Endothelial cell of umbilical vein (primary cell): ENCODE results near the gene PRRX2. TPM values are rescaled to one million over a fixed set of nuclear protein-coding genes. Genes with fewer than 3 reads are reported as not detected.

ENCODE experiments used
- BruUV-seq: library from RNA; stranded (reverse); fragments of 400-500 nt; replicated peaks from 2 replicates; lab custom pipeline; 2021; lab: Mats Ljungman, UMichigan
- CTCF ChIA-PET: fragments of 300-600, 350-600 bp; sonication (Branson Sonifier 250); formaldehyde crosslinking; loops from one replicate; lab custom pipeline; 2021; ENCODE audit warnings: antibody characterized with exemption, inconsistent platforms; lab: Charles Lee
- POLR2A ChIA-PET: fragments of 300-600, 350-600 bp; sonication (Branson Sonifier 250); formaldehyde crosslinking; loops from one replicate; lab custom pipeline; 2021; ENCODE audit warnings: antibody characterized with exemption, inconsistent platforms; lab: Charles Lee
- DNase-seq: peaks from one replicate; pipeline ENCODE4 v3.0.0-alpha.2; 2011; ENCODE audit warnings: low read depth, low spot score
- FAIRE-seq: peaks from 2 replicates; lab custom pipeline; 2011; peaks lifted over from hg19 to GRCh38; lab: Jason Lieb, UNC
- H2AFZ ChIP-seq: 2 replicates; pipeline ENCODE4 v1.6.0; 2012; ENCODE audit warnings: low read depth, low read length, control low read depth, inconsistent platforms
- H3K27ac ChIP-seq: 2 replicates; pipeline ENCODE4 v1.5.1; 2011; ENCODE audit warnings: low read depth, mild to moderate bottlenecking, control low read depth, low read length, moderate library complexity; ENCODE audit not compliant: insufficient read depth
- H3K27me3 ChIP-seq, 2 experiments: 2 replicates each; pipeline versions ENCODE4 v1.6.0 to v1.6.1; 2011; ENCODE audit warnings: low read length in 2 of 2, mixed read lengths in 1 of 2; ENCODE audit not compliant: control insufficient read depth in 2 of 2, insufficient read depth in 2 of 2
- H3K36me3 ChIP-seq, 2 experiments: 2 replicates in 1 of 2; 3 replicates in 1 of 2; pipeline ENCODE4 v1.5.1; 2011; ENCODE audit warnings: low read length in 2 of 2, mild to moderate bottlenecking in 1 of 2, moderate library complexity in 1 of 2; ENCODE audit not compliant: control insufficient read depth in 2 of 2, insufficient read depth in 2 of 2; ENCODE audit errors: extremely low read depth in 1 of 2
- H3K4me1 ChIP-seq: 3 replicates; pipeline ENCODE4 v1.5.1; 2011; ENCODE audit warnings: mild to moderate bottlenecking, low read length; ENCODE audit not compliant: control insufficient read depth, insufficient read depth; ENCODE audit errors: extremely low read depth
- H3K4me2 ChIP-seq: 2 replicates; pipeline ENCODE4 v1.6.1; 2011; ENCODE audit warnings: low read length, control low read depth, mixed read lengths; ENCODE audit not compliant: insufficient read depth
- H3K4me3 ChIP-seq, 3 experiments: fragments of 200-600 bp in 1 of 3; sonication (generic), shearing (Covaris generic) in 1 of 3; replicated peaks in 1 of 3; 2 replicates each; pipeline ENCODE4 v1.5.1; 2011 to 2016; ENCODE audit warnings: control low read depth in 3 of 3, low read length in 3 of 3, mild to moderate bottlenecking in 2 of 3, inconsistent platforms in 1 of 3, low read depth in 1 of 3, moderate library complexity in 1 of 3; ENCODE audit not compliant: insufficient read depth in 1 of 3
- H3K79me2 ChIP-seq: 2 replicates; pipeline ENCODE4 v1.6.0; 2012; ENCODE audit warnings: low read length, inconsistent platforms; ENCODE audit not compliant: control insufficient read depth, insufficient read depth
- H3K9ac ChIP-seq: replicated peaks from 2 replicates; pipeline ENCODE3; 2011; ENCODE audit warnings: low read length, control low read depth; ENCODE audit not compliant: insufficient read depth; ENCODE audit errors: extremely low read depth
- H3K9me1 ChIP-seq: replicated peaks from 3 replicates; pipeline ENCODE4 v1.6.0; 2011; ENCODE audit warnings: mild to moderate bottlenecking, low read length; ENCODE audit not compliant: control insufficient read depth, insufficient read depth; ENCODE audit errors: extremely low read depth
- H3K9me3 ChIP-seq: replicated peaks from 2 replicates; pipeline ENCODE4 v1.5.1; 2012; ENCODE audit warnings: low read length, inconsistent platforms; ENCODE audit not compliant: control insufficient read depth, insufficient read depth
- H4K20me1 ChIP-seq: replicated peaks from 2 replicates; pipeline ENCODE3; 2011; ENCODE audit warnings: mild to moderate bottlenecking, low read length; ENCODE audit not compliant: control insufficient read depth, insufficient read depth; ENCODE audit errors: extremely low read depth
- CTCF ChIP-seq, 2 donors: IDR thresholded peaks; 1 replicate in 1 of 2; 2 replicates in 1 of 2; pipeline ENCODE4 v1.5.1; 2011; ENCODE audit warnings: low read length in 2 of 2, mild to moderate bottlenecking in 2 of 2, moderate library complexity in 2 of 2, control low read depth in 1 of 2, inconsistent platforms in 1 of 2, low read depth in 1 of 2; ENCODE audit not compliant: insufficient read depth in 1 of 2; ENCODE audit errors: extremely low read depth in 1 of 2
- EZH2 ChIP-seq: IDR thresholded peaks from 2 replicates; pipeline ENCODE4 v1.6.1; 2012; ENCODE audit warnings: borderline replicate concordance, low read depth, mild to moderate bottlenecking, moderate library complexity, low read length, inconsistent platforms; ENCODE audit not compliant: severe bottlenecking
- FOS ChIP-seq: IDR thresholded peaks from 2 replicates; pipeline ENCODE4 v1.6.1; 2011; ENCODE audit warnings: mild to moderate bottlenecking, low read length, moderate library complexity, borderline replicate concordance; ENCODE audit not compliant: insufficient read depth
- GATA2 ChIP-seq: IDR thresholded peaks from 2 replicates; pipeline ENCODE4 v1.7.0; 2011; ENCODE audit warnings: low read depth, mild to moderate bottlenecking, moderate library complexity, mixed read lengths, low read length; ENCODE audit not compliant: insufficient read length, insufficient read depth
- JUN ChIP-seq: IDR thresholded peaks from 2 replicates; pipeline ENCODE4 v1.6.1; 2011; ENCODE audit warnings: borderline replicate concordance, low read depth; ENCODE audit not compliant: insufficient read length, insufficient read depth
- MAX ChIP-seq: IDR thresholded peaks from 2 replicates; pipeline ENCODE4 v1.6.1; 2011; ENCODE audit not compliant: insufficient read depth, insufficient read length
- MYC ChIP-seq: IDR thresholded peaks from one replicate; pipeline ENCODE4 v1.6.1; 2011; ENCODE audit warnings: mild to moderate bottlenecking, low read depth, low read length
- POLR2A ChIP-seq: IDR thresholded peaks from 2 replicates; pipeline ENCODE4 v1.6.1; 2012; ENCODE audit warnings: low read depth, mild to moderate bottlenecking, control low read depth, low read length
- POLR2AphosphoS5 ChIP-seq: IDR thresholded peaks from 2 replicates; pipeline ENCODE4 v1.6.1; 2012; ENCODE audit warnings: low read depth, mild to moderate bottlenecking, control low read depth, low read length, moderate library complexity; ENCODE audit not compliant: insufficient read depth
- dilution Hi-C: fragments of 300-500 bp; cut with MboI; formaldehyde crosslinking; loops from one replicate; pipeline ENCODE4 v1.15.0; 2019; ENCODE audit warnings: low sequenced_read_pairs; ENCODE audit not compliant: extremely low pct_ligation_motif_present
- intact Hi-C: fragments of 100-400 bp; cut with micrococcal nuclease; formaldehyde crosslinking; loops from one replicate; pipeline ENCODE4 v1.10.0; 2022
- polyA plus RNA-seq, 4 experiments: library from polyadenylated mRNA; depleted of rRNA in 3 of 4; stranded (reverse) in 3 of 4; unstranded in 1 of 4; fragments of >200 nt; gene quantifications; 2 replicates each; pipeline versions ENCODE4 v1.2.1 to v1.2.3, GENCODE V29; 2011 to 2012; ENCODE audit warnings: missing spikeins in 1 of 4
- total RNA-seq: library from RNA; stranded (reverse); gene quantifications from 2 replicates; pipeline ENCODE4 v1.2.3, GENCODE V29; 2021

The PRRX2 gene
- total and polyA plus RNA-seq, 2 donors (not counting 3 experiments of a cell fraction or from before 2014, with no cell fraction given) = 0.19 to 0.77 TPM

- intact Hi-C loops (no loop called here), dilution Hi-C loops (no loop called here)
- no peaks in the 10 kb centered on the region for H3K27me3 ChIP-seq
- no peak overlapping the region for H2AFZ ChIP-seq
- no peaks in the 10 kb centered on the region for H3K36me3 ChIP-seq
- ChIA-PET CTCF (no interaction called here), POLR2A (no interaction called here)
- no peaks in the 10 kb centered on the region for H3K9me3 ChIP-seq
- no peaks in the 10 kb centered on the region for H4K20me1 ChIP-seq
- H3K4me2 ChIP-seq = no peak overlapping the region
- H3K4me3 ChIP-seq = no peak overlapping the region
- TF ChIP-seq EZH2 (no peak), POLR2A (no peak), MAX (no peak), CTCF (IDR thresholded peaks at IDR 0.05; ENCODE audit: extremely low read depth in 1 of 2, insufficient read depth in 1 of 2, low read depth in 1 of 2, low read length in 2 of 2) (no peak), FOS (no peak), POLR2AphosphoS5 (no peak), GATA2 (no peak), JUN (no peak), MYC (no peak)
- no peaks in the 10 kb centered on the region for H3K9me1 ChIP-seq
- no peak for DNase-seq
- no peak overlapping the region for H3K27ac ChIP-seq
- no peak for FAIRE-seq
- H3K9ac ChIP-seq = no peak overlapping the region
- no TSS peak for BruUV-seq
- H3K79me2 ChIP-seq = no peaks in the 10 kb centered on the region
- no peaks in the 10 kb centered on the region for H3K4me1 ChIP-seq
Measured at GRCh38 chr9:129732100-129732499, 66.7 kb downstream of the PRRX2 start.
